Measurements from ENCODE around the gene UBE3A.

UBE3A gene

GRCh38 chr15:25403771-25404170 lies 35.1 kb downstream of the UBE3A start:
- no peak for DNase-seq (ENCODE audit: low spot score)

DNA sequence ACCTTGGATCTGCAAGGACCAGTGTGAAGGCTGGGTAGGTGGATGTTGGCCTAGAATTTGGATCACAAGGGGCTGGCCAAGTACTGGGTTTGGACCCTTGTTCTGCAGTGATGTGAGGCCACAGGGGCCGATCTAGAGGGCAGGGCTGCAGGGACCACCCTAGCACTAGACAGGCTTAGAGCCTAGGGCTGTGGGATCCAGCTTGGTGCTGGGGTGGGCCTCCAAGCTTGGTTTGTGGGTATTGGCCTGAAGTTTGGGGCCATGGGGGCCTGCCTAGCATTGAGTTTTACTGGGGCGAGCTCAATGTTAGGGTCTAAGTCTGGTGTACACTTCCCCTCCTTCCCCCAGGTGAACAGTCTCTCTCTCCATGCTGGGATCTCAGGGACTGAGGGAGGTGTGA lies 36.5 kb downstream of the UBE3A start:
- DNase-seq (ENCODE audit: low spot score): no peak

DNA sequence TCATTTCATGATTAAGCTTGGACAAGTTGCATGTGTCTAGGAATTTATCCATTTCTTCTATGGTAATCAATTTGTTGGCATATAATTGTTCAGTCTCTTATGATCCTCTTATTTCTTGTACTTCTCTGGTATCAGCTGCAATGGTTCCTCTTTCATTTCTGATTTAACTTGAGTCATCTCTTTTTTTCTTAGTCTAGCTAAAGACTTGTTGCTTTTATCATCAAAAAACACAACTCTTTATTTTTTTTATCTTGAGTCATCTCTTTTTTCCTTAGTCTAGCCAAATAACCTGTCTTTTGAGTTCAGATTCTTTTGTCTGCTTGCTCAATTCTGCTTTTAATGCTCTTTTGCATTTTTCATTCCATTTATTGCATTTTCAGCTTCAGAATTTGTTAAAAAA lies 37.3 kb downstream of the UBE3A start:
- DNase-seq (ENCODE audit: low spot score): no peak

- DNase-seq (ENCODE audit: low spot score): no peak
Measured at GRCh38 chr15:25397100-25397499, 41.7 kb downstream of the UBE3A start.

DNA sequence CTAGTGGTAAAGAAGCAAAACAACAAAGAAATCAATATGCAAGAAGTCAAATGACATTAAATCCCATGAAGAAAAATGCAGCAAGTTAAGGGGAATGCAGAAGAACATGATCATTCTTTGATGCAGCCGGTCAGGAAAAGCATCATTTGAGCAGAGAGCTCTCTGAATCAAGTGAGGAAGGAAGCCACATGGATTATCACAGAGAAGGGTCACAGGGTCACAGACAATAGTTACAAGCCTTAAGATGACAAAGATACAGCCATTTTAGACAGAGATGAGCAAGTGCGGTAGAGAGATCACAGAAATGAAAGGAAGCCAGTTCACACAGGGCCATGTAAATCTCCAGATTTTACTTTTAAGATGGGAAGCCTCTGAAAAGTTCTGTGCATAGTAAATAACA lies 43.9 kb downstream of the UBE3A start:
- peak; percentile 51 for DNase-seq (ENCODE audit: low spot score)

DNA sequence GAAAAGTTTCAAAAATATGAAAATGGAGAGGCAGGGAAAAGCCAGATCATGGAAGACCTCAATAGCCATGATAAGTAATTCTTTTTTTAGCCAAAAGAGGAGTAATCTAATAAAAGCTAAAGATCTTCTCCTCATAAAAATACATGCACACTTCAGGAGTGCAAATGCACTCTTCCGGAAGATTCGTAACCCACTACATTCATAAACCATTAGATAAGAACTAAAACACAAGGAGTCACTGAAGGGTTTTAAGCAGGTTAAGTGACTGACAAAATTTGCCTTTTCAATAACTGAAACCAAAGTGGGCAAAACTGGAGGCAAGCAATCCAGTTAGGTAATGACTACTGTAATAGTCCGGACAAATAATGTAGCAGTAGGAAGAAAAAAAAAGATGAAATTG lies 46.0 kb downstream of the UBE3A start:
- DNase-seq (ENCODE audit: low spot score): no peak

- no peak for DNase-seq (ENCODE audit: low spot score)
Measured at GRCh38 chr15:25391971-25392721, 46.7 kb downstream of the UBE3A start.

- no peak for DNase-seq (ENCODE audit: low spot score)
Measured at GRCh38 chr15:25385986-25386385, 52.8 kb downstream of the UBE3A start.

GRCh38 chr15:25381579-25381978 lies 57.2 kb downstream of the UBE3A start:
- DNase-seq (ENCODE audit: low spot score): no peak

GRCh38 chr15:25378501-25378901 lies 60.3 kb downstream of the UBE3A start:
- DNase-seq (ENCODE audit: low spot score): peak; percentile 37

DNA sequence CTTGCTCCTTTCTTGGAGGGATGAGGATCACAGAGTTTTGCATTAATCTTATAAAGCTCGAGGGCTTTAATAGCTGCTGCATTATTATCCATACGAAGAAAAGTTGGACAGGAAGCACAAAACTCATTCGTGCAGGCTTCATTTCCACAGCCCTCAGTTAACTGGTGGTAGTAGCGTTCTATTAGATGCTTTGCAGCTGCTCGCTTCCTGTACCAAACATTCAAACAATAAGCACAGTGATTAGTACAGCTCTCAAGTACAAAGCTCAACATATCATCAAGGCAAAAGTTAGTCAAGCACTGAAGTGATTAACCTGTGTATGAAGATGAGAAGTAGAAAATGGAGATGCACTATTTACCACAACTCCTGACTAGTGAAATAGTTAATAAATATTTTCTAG lies 63.3 kb downstream of the UBE3A start:
- DNase-seq (ENCODE audit: low spot score): peak; percentile 31

- DNase-seq (ENCODE audit: low spot score): no peak
Measured at GRCh38 chr15:25374143-25374542, 64.7 kb downstream of the UBE3A start.

DNA sequence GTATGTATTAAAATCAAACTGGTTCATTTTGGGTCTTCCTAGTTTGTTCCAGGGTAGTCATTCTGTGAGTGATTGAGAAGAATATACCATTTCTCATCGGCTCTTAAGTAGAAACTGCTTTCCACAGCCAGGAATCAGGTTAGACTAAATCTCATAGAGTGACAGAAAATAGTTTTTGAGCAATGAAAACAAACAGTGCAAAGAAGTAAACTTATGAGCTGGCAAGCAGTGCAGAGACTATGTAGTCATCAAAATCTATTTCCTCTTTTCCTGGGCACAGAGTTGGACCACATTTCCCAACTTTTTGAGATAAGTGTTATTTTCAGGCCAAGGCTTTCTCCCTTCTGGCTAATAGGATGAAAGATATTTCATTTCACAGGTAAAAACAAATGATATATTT lies 66.5 kb downstream of the UBE3A start:
- DNase-seq (ENCODE audit: low spot score): no peak

- no peak for DNase-seq (ENCODE audit: low spot score)
Measured at GRCh38 chr15:25368850-25369249, 70.0 kb downstream of the UBE3A start.

DNA sequence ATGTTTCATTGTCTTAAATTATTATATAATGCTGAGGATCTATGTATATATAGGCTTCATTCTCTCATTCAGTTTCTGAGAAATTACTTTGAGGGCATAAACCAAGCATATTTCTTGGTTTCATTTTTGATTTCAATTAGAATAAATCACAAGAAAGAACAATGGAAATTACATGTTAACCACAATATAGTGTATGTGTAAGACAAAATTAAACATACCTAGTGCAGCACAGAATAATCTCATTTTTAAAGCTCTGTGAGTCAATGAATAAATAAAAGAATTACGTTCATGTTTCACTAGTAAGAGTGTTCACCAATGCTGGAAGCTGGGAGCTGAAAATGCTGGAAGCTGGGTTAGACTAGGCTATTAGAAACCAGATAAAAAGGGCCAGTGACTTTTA lies 72.8 kb downstream of the UBE3A start:
- DNase-seq (ENCODE audit: low spot score): no peak

DNA sequence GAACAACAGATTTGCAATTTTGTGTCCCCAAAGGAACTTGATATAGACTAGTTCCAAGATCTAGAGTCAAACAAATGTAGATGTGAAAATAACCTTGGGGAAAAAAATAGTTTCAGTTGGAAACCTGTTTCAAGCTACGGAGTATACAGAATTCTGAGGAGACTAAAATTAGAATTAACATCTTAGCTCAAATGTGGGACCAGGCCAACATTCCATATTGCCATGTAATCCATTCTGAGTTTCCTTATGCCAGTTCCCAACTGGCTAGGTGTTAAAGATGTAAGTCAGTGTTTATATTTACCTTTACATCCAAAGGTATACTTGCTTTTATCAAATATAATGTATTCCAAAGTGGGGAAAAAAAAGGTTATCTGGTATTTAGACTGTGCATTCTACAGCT lies 76.3 kb downstream of the UBE3A start:
- no peak for DNase-seq (ENCODE audit: low spot score)

- no peak for DNase-seq (ENCODE audit: low spot score)
Measured at GRCh38 chr15:25347707-25348106, 91.1 kb downstream of the UBE3A start.

DNA sequence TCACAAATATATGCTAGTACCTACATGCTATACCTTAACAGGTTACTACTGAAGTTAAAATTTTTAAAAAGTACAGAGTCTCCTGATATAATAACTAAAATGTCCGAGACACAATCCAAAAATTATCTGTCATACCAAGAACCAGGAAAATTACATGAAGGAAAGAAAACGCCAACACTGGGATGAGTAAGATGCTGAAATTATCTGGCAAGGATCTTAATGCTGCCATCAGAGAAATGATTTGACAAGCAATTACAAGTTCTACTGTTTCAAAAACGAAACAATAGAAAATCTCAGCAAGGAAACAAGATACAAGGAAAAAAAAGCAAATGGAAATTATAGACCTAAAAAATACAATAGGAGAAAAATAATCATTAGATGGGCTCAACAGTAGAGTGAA lies 92.5 kb downstream of the UBE3A start:
- DNase-seq (ENCODE audit: low spot score): no peak

DNA sequence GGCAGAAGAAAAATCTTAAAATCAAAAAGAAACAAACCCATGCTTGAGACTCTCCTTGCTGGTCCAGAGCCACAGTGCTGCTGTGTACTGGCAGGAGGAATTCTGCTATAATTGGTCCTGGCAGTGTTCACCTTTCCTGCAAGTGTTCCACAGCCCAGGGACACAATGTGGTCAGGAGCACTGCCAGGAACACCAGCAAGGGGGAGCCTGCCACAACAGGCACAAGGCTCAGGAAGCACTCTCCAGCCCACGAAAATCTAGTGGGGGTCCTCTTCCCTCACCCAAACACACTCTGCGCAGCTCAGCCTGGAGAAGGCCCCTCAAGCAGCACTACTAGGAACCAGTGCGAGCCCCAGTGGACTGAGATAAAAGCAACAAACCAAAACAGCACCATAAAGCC lies 92.9 kb downstream of the UBE3A start:
- no peak for DNase-seq (ENCODE audit: low spot score)

DNA sequence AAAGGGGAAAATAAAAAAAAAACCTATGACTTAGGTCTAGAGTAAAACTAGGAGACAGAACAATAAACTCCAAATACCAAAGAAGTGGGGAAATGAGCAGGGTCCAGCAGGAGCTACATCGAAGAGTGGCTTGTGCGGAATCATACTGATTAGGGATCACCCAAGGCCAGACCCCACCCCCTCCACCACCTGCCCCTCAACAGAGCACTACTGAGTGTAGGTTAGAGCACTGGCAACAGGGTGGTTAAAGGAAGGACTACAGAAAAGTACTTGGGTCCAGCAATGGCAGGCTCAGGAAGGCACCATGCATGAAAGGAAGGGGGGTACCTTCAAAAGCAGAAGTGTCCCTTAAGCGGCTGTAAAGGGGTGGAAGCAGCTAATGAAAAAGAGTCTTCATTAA lies 96.2 kb downstream of the UBE3A start:
- DNase-seq (ENCODE audit: low spot score): no peak

- DNase-seq (ENCODE audit: low spot score): no peak
Measured at GRCh38 chr15:25339431-25339830, 99.4 kb downstream of the UBE3A start.

- DNase-seq (ENCODE audit: low spot score): no peak
Measured at GRCh38 chr15:25335279-25335678, 103.5 kb downstream of the UBE3A start.

DNA sequence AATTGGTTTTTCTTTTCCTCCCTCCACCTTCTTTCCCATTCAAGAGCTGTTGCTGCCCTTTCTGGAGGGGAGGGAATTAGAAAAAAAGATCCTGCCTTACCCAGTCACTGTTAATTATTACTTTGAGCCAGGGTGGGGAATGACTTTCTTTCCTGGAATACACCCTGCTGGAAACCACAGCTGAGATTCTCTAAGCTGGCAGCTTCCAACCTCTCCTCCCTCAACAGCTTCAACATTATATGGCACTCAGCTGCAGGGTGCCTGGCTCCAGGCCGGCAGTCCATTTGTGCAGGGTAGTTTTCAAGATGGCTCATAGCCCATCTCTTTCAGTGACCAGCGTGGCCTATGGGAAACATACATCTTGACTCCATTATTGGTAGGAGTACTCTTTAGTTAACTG lies 105.8 kb downstream of the UBE3A start:
- no peak for DNase-seq (ENCODE audit: low spot score)

DNA sequence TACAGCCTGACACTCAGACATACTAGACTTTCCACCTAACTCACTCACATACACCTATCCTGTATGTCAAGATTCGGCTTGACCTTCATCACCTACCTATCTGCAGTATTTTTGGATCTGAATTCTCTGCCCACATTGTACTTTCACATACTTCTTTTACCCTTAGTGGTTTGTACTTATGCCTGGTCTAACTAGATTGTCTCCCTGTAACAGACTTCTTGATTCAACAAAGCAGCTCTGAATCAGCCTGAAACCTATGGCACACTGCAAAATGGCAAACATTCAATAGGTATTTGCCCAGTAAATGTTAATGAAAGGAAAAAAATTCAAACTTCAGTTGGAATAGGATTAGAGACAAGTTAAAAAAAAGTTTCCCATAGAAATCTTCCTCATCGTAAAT lies 106.5 kb downstream of the UBE3A start:
- DNase-seq (ENCODE audit: low spot score): no peak

GRCh38 chr15:25331860-25332259 lies 107.0 kb downstream of the UBE3A start:
- DNase-seq (ENCODE audit: low spot score): no peak
